Esophagus muscularis mucosa (tissue), 4 donors: ENCODE data around the gene SYT15.
"Not testable (repeated sequence)": the region's sequence is repeated elsewhere in the genome, so short reads cannot be mapped to it uniquely, and the experiment has no call there.

Experiments used
- CTCF ChIP-seq, 3 experiments: fragments of 200-600 bp in 2 of 3; fragments of 450-650 bp in 1 of 3; sonication (generic) in 2 of 3; IDR thresholded peaks; one replicate each; pipeline ENCODE4 v1.5.1; 2017 to 2019; ENCODE audit warnings: antibody characterized with exemption in 3 of 3, mild to moderate bottlenecking in 2 of 3, moderate library complexity in 1 of 3
- EP300 ChIP-seq: sonication (generic); formaldehyde crosslinking; IDR thresholded peaks from one replicate; pipeline ENCODE4 v1.6.1; 2017; ENCODE audit warnings: antibody characterized with exemption
- POLR2A ChIP-seq: fragments of 450-650 bp; IDR thresholded peaks from one replicate; pipeline ENCODE4 v1.6.1; 2017; ENCODE audit warnings: antibody characterized with exemption, moderate library complexity, mild to moderate bottlenecking, low read depth
- POLR2AphosphoS5 ChIP-seq, 2 donors: sonication (generic); formaldehyde crosslinking; IDR thresholded peaks; one replicate each; pipeline ENCODE4 v1.6.1; 2017; ENCODE audit warnings: antibody characterized with exemption in 2 of 2

- TF ChIP-seq POLR2A; CTCF (IDR thresholded peaks at IDR 0.05); POLR2AphosphoS5 (IDR thresholded peaks at IDR 0.05); EP300: not testable (repeated sequence)
Observed at GRCh38 chr10:46623899-46624654, 45.1 kb downstream of the SYT15 start.
